Right lobe of liver (tissue), 6 donors: Measurements from ENCODE around the gene TOR1AIP2. TPM values are rescaled to one million over a fixed set of nuclear protein-coding genes. Genes with fewer than 3 reads are reported as not detected.

Source experiments
- ATAC-seq, 4 donors: fragments of 200-7000 bp; cut with Tn5 transposase; one replicate each; pipeline ENCODE4 v1.9.1; 2020; ENCODE audit warnings: mild to moderate bottlenecking in 4 of 4, moderate library complexity in 4 of 4
- DNase-seq, 3 donors: peaks; one replicate each; pipeline ENCODE4 v3.0.0-alpha.2; 2020
- H3K27ac ChIP-seq, 3 donors: fragments of 200-600 bp; one replicate each; pipeline ENCODE4 v1.8.0; 2022
- H3K27me3 ChIP-seq, 2 donors: fragments of 200-600 bp; one replicate each; pipeline ENCODE4 v1.8.0; 2022
- H3K36me3 ChIP-seq, 4 donors: fragments of 200-600 bp; sonication (generic) in 1 of 4; one replicate each; pipeline versions ENCODE4 v1.5.1 to v1.8.0; 2017 to 2022; ENCODE audit warnings: control low read depth in 1 of 4
- H3K4me1 ChIP-seq, 4 donors: fragments of 200-600 bp; sonication (generic) in 1 of 4; one replicate each; pipeline versions ENCODE4 v1.5.1 to v1.8.0; 2017 to 2022; ENCODE audit warnings: control low read depth in 1 of 4
- H3K4me3 ChIP-seq, 3 donors: fragments of 200-600 bp; one replicate each; pipeline ENCODE4 v1.8.0; 2022
- H3K9me3 ChIP-seq, 4 donors: fragments of 200-600 bp; sonication (generic) in 1 of 4; one replicate each; pipeline versions ENCODE4 v1.5.1 to v1.8.0; 2017 to 2022; ENCODE audit warnings: control low read depth in 1 of 4
- POLR2A ChIP-seq: fragments of 450-650 bp; IDR thresholded peaks from one replicate; pipeline ENCODE4 v1.6.1; 2017; ENCODE audit warnings: antibody characterized with exemption, mild to moderate bottlenecking
- WGBS: methylation state at CpG from one replicate; pipeline ENCODE4 v1.1.6; 2018; ENCODE audit warnings: low coverage, low lambda C conversion rate; ENCODE audit not compliant: insufficient coverage; ENCODE audit errors: missing lambda C conversion rate; 5-methylcytosine and 5-hydroxymethylcytosine counted together
- intact Hi-C, 2 donors: fragments of 100-400 bp; cut with DNase I; formaldehyde crosslinking; loops; one replicate each; pipeline versions ENCODE4 v1.11.2 to v1.14.1; 2022
- total RNA-seq, 6 experiments: library from RNA; depleted of rRNA in 2 of 6; stranded (reverse); fragments of >200 nt in 2 of 6; fragmentation: NEBNext Ultra II Directional in 3 of 6; extraction: Animal tissue kit (Norgen Biotek cat#: 25700) in 3 of 6; gene quantifications; one replicate each; pipeline versions ENCODE4 v1.1.0 to v1.2.4, GENCODE V29; 2016 to 2023
- TF ChIP-seq, protein P1 (sequence below), 4 donors: fragments of 200-600 bp in 3 of 4; fragments of 450-650 bp in 1 of 4; IDR thresholded peaks; one replicate each; pipeline versions ENCODE4 v1.5.1 to v1.8.0; 2016 to 2022; ENCODE audit warnings: antibody characterized with exemption in 4 of 4, mild to moderate bottlenecking in 2 of 4
- donor health status: DM: no; HTN: yes; CAD: no.
- donor health status: DM: no; HTN: no; CAD: no.
- donor health status: DM: no; HTN: no; CAD: no.
- donor health status: DM: no; HTN: yes; CAD: no.
- donor health status: DM: no; HTN: yes; CAD: no.

Gene TOR1AIP2
- total RNA-seq, 6 experiments from 2014 or later: 73.3 to 140 (median 90.4) TPM

DNA sequence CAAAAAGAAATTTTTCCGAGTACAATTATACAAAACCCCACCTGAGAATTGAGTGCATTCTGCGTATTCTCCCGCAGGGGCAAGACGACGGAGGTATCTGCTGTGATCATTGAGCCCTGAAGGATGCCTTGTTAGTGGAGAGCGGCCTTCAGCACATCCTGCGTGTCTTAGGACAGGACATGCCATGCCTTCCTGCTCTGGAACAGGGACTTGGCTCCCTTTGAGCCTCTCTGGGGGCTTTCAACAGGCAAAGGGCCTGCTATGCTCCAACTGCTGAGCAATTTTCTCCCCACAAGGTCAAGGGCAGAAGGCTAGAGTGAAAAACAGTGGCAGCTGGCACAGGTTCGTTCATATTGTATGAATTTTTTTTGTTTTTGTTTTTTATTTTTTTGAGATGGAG is 52.4 kb downstream of the TOR1AIP2 start:
- Histone ChIP-seq H3K27ac (no peak overlapping the region), H3K9me3 (no peaks in the 10 kb centered on the region), H3K36me3 (no peaks in the 10 kb centered on the region), H3K4me3 (no peak overlapping the region), H3K4me1 (no peaks in the 10 kb centered on the region), H3K27me3 (no peaks in the 10 kb centered on the region)
- intact Hi-C loops: no loop called here
- TF ChIP-seq, protein P1, sequence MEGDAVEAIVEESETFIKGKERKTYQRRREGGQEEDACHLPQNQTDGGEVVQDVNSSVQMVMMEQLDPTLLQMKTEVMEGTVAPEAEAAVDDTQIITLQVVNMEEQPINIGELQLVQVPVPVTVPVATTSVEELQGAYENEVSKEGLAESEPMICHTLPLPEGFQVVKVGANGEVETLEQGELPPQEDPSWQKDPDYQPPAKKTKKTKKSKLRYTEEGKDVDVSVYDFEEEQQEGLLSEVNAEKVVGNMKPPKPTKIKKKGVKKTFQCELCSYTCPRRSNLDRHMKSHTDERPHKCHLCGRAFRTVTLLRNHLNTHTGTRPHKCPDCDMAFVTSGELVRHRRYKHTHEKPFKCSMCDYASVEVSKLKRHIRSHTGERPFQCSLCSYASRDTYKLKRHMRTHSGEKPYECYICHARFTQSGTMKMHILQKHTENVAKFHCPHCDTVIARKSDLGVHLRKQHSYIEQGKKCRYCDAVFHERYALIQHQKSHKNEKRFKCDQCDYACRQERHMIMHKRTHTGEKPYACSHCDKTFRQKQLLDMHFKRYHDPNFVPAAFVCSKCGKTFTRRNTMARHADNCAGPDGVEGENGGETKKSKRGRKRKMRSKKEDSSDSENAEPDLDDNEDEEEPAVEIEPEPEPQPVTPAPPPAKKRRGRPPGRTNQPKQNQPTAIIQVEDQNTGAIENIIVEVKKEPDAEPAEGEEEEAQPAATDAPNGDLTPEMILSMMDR (IDR thresholded peaks at IDR 0.05): no peak
- TF ChIP-seq POLR2A: no peak
- DNase-seq (no peak), ATAC-seq (peak in 1 of 4 donors; percentile 25)
- 55% methylated on average over 6 of the region's 8 CpGs for WGBS

GRCh38 chr1:179824265-179824664 is 53.3 kb downstream of the TOR1AIP2 start:
- no peak for TF ChIP-seq POLR2A
- TF ChIP-seq, protein P1 (IDR thresholded peaks at IDR 0.05): no peak
- peak in 1 of 3 donors; percentile 40 for DNase-seq
- no peaks in the 10 kb centered on the region for H3K9me3 ChIP-seq
- intact Hi-C loops: no loop called here
- no peaks in the 10 kb centered on the region for H3K36me3 ChIP-seq
- H3K27ac ChIP-seq: no peak overlapping the region
- H3K4me1 ChIP-seq: no peaks in the 10 kb centered on the region
- peak in 1 of 4 donors; percentile 12 for ATAC-seq
- WGBS: no CpG with 5 or more reads among the region's 6 CpGs
- no peaks in the 10 kb centered on the region for H3K27me3 ChIP-seq
- H3K4me3 ChIP-seq: no peak overlapping the region

DNA sequence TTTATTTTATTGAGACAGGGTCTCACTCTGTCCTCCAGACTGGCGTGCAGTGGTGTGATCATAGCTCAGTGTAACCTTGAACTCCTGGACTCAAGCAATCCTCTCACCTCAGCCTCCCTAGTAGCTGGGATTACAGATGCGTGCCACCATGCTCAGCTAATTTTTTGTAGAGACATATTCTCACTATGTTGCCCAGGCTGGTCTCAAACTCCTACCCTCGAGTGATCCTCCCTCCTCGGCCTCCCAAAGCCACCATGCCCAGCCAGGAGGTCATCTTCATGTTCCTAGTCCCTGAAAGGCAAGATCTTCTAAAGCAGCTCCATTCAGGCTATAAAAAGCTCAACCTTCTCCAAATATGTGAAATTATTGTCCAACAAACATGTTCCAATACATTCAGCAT is 53.9 kb downstream of the TOR1AIP2 start:
- no peaks in the 10 kb centered on the region for H3K4me1 ChIP-seq
- H3K36me3 ChIP-seq: no peaks in the 10 kb centered on the region
- intact Hi-C loops: no loop called here
- 85% methylated on average over 4 of the region's 4 CpGs for WGBS
- no peak for TF ChIP-seq POLR2A
- TF ChIP-seq, protein P1 (IDR thresholded peaks at IDR 0.05): no peak
- ATAC-seq (no peak), DNase-seq (peak in 1 of 3 donors; percentile 17)
- no peak overlapping the region for H3K27ac ChIP-seq
- H3K27me3 ChIP-seq: no peaks in the 10 kb centered on the region
- H3K4me3 ChIP-seq: no peak overlapping the region
- no peaks in the 10 kb centered on the region for H3K9me3 ChIP-seq

DNA sequence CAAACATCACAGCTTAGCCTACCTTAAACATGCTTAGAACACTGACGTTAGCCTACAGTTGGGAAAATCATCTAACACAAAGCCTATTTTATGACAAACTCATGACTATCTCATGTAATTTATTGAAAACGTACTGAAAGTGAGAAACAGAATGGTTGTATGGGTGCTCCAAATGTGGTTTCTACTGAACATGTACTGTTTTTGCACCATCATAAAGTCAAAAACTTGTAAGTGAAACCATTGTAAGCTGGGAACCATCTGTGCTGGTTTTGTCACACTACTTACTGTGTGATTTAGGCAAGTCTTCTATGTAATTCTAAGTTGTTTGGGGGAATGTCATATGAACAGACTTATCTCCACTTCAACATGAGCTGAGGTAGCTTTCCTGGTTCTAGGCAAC is 55.5 kb downstream of the TOR1AIP2 start:
- H3K4me1 ChIP-seq: no peaks in the 10 kb centered on the region
- H3K36me3 ChIP-seq: no peaks in the 10 kb centered on the region
- no peak for DNase-seq
- no peaks in the 10 kb centered on the region for H3K9me3 ChIP-seq
- H3K27me3 ChIP-seq: no peaks in the 10 kb centered on the region
- intact Hi-C loops: no loop called here
- TF ChIP-seq, protein P1 (IDR thresholded peaks at IDR 0.05): no peak
- TF ChIP-seq POLR2A: no peak
- WGBS: 79% methylated on average over 2 of the region's 2 CpGs
- no peak for ATAC-seq
- H3K27ac ChIP-seq: no peak overlapping the region
- no peak overlapping the region for H3K4me3 ChIP-seq

- intact Hi-C loops: no loop called here
- DNase-seq: peak in 1 of 3 donors; percentile 18
- WGBS: 45% methylated on average over 2 of the region's 9 CpGs
Observed at GRCh38 chr1:179821524-179821923, 56.1 kb downstream of the TOR1AIP2 start.

More at GRCh38 chr1:179821524-179821923, 56.1 kb downstream of the TOR1AIP2 start:
- H3K27me3 ChIP-seq: no peaks in the 10 kb centered on the region
- H3K27ac ChIP-seq: no peak overlapping the region
- no peak for TF ChIP-seq POLR2A
- TF ChIP-seq, protein P1 (IDR thresholded peaks at IDR 0.05): no peak
- H3K9me3 ChIP-seq: no peaks in the 10 kb centered on the region
- H3K4me1 ChIP-seq: no peaks in the 10 kb centered on the region
- ATAC-seq: no peak
- no peak overlapping the region for H3K4me3 ChIP-seq
- no peaks in the 10 kb centered on the region for H3K36me3 ChIP-seq
